Measurements from ENCODE around the gene HSBP1.

DNA sequence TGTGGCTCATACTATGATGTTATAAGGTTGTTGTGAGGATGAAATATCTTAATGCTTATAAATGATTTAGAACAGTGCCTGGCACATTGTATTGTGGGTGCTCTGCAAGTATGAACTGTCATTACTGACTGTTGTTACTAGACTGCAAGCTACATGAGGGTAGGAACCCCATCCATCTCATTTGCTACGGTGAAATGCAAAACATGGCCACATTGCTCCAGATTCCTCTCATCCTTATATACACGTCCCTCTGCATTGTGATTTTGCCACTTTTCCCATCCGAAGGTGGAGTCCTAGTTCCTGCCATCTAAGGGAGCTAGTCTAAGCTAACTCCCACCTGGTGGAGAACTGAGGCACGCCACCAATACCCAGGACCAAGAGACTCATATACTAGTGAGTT, 29.8 kb downstream of the HSBP1 start:
- TF ChIP-seq CCAR2 (IDR thresholded peaks at IDR 0.05; ENCODE audit: low read depth, low read length) (no peak), NR2C2 (CRISPR knock-in tag; IDR thresholded peaks at IDR 0.05) (no peak), NR2C2 (tag; IDR thresholded peaks at IDR 0.05) (no peak)
- TF ChIP-seq, protein P1, sequence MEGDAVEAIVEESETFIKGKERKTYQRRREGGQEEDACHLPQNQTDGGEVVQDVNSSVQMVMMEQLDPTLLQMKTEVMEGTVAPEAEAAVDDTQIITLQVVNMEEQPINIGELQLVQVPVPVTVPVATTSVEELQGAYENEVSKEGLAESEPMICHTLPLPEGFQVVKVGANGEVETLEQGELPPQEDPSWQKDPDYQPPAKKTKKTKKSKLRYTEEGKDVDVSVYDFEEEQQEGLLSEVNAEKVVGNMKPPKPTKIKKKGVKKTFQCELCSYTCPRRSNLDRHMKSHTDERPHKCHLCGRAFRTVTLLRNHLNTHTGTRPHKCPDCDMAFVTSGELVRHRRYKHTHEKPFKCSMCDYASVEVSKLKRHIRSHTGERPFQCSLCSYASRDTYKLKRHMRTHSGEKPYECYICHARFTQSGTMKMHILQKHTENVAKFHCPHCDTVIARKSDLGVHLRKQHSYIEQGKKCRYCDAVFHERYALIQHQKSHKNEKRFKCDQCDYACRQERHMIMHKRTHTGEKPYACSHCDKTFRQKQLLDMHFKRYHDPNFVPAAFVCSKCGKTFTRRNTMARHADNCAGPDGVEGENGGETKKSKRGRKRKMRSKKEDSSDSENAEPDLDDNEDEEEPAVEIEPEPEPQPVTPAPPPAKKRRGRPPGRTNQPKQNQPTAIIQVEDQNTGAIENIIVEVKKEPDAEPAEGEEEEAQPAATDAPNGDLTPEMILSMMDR (IDR thresholded peaks at IDR 0.05 in 2 of 3, conservative IDR thresholded peaks at IDR 0.05 in 1 of 3; ENCODE audit: insufficient read depth in 2 of 3, low read depth in 1 of 3, low read length in 3 of 3): no peak

Measured in K562 (cell line).